H1 (cell line): ENCODE measurements around the gene RNU1-4. TPM values are rescaled to one million over a fixed set of nuclear protein-coding genes. Genes with fewer than 3 reads are reported as not detected.
"Not testable (repeated sequence)": the region's sequence is repeated elsewhere in the genome, so short reads cannot be mapped to it uniquely, and the experiment has no call there.

Experiments used
- CTCF ChIA-PET: fragments of 300-600 bp; sonication (Branson Sonifier 250); formaldehyde crosslinking; loops from one replicate; lab custom pipeline; 2021; ENCODE audit not compliant: partially characterized antibody; lab: Charles Lee
- POLR2A ChIA-PET: fragments of 300-600 bp; sonication (Branson Sonifier 250); formaldehyde crosslinking; loops from one replicate; lab custom pipeline; 2021; ENCODE audit warnings: inconsistent platforms; ENCODE audit not compliant: partially characterized antibody; lab: Charles Lee
- DNase-seq, 2 experiments: peaks; one replicate each; pipeline versions ENCODE4 v3.0.0 to v3.0.0-alpha.2; 2010 to 2022; ENCODE audit warnings: low spot score in 2 of 2, low read depth in 1 of 2, mixed read lengths in 1 of 2
- FAIRE-seq: peaks from 2 replicates; lab custom pipeline; 2011; peaks lifted over from hg19 to GRCh38; lab: Jason Lieb, UNC
- H2AFZ ChIP-seq: 2 replicates; pipeline ENCODE4 v1.8.1; 2012; ENCODE audit warnings: low read length, inconsistent platforms
- H2AK5ac ChIP-seq: 2 replicates; pipeline ENCODE4 v1.6.1; 2013; ENCODE audit warnings: low read depth, low read length
- H2BK120ac ChIP-seq: replicated peaks from 2 replicates; pipeline ENCODE3; 2013; ENCODE audit warnings: low read depth, low read length, inconsistent platforms
- H2BK12ac ChIP-seq: 2 replicates; pipeline ENCODE4 v1.6.1; 2013; ENCODE audit warnings: low read depth, low read length
- H2BK15ac ChIP-seq: 2 replicates; pipeline ENCODE4 v1.6.1; 2013; ENCODE audit warnings: low read length
- H2BK20ac ChIP-seq: 2 replicates; pipeline ENCODE4 v1.6.1; 2013; ENCODE audit warnings: low read length
- H2BK5ac ChIP-seq: 2 replicates; pipeline ENCODE4 v1.6.1; 2013; ENCODE audit warnings: low read depth, low read length
- H3K14ac ChIP-seq: 2 replicates; pipeline ENCODE4 v1.6.1; 2013; ENCODE audit warnings: inconsistent platforms; ENCODE audit not compliant: insufficient read length
- H3K18ac ChIP-seq: 2 replicates; pipeline ENCODE4 v1.6.1; 2013; ENCODE audit warnings: low read length; ENCODE audit errors: extremely low read depth
- H3K23ac ChIP-seq: 2 replicates; pipeline ENCODE4 v1.6.1; 2013; ENCODE audit warnings: inconsistent platforms; ENCODE audit not compliant: insufficient read length
- H3K23me2 ChIP-seq: 2 replicates; pipeline ENCODE4 v1.6.1; 2013; ENCODE audit warnings: low read depth, low read length
- H3K27ac ChIP-seq: 2 replicates; pipeline ENCODE4 v1.6.1; 2011; ENCODE audit warnings: low read depth, low read length, inconsistent platforms
- H3K27me3 ChIP-seq, 4 experiments: replicated peaks in 1 of 4; 1 replicate in 1 of 4; 2 replicates in 3 of 4; pipeline versions ENCODE4 v1.6.1 to v1.8.1; 2011 to 2013; ENCODE audit warnings: low read length in 3 of 4, mild to moderate bottlenecking in 3 of 4, inconsistent platforms in 2 of 4, mixed read lengths in 2 of 4, moderate library complexity in 1 of 4; ENCODE audit not compliant: control insufficient read depth in 3 of 4, insufficient read depth in 3 of 4; ENCODE audit errors: extremely low read depth in 1 of 4
- H3K36me3 ChIP-seq, 4 experiments: 2 replicates each; pipeline versions ENCODE4 v1.6.1 to v1.8.1; 2011 to 2013; ENCODE audit warnings: mild to moderate bottlenecking in 4 of 4, low read length in 3 of 4, moderate library complexity in 2 of 4, control low read depth in 1 of 4, inconsistent platforms in 1 of 4; ENCODE audit not compliant: insufficient read depth in 4 of 4, control insufficient read depth in 2 of 4
- H3K4ac ChIP-seq: replicated peaks from 2 replicates; pipeline ENCODE3; 2013; ENCODE audit warnings: low read length, low read depth, mixed read lengths, inconsistent platforms; ENCODE audit not compliant: insufficient read length
- H3K4me1 ChIP-seq, 4 experiments: replicated peaks in 1 of 4; 1 replicate in 1 of 4; 2 replicates in 3 of 4; pipeline versions ENCODE4 v1.6.1 to v1.8.1; 2011 to 2013; ENCODE audit warnings: low read length in 3 of 4, inconsistent platforms in 2 of 4, mixed read lengths in 1 of 4; ENCODE audit not compliant: insufficient read depth in 4 of 4, control insufficient read depth in 3 of 4
- H3K4me2 ChIP-seq, 2 experiments: 2 replicates each; pipeline versions ENCODE4 v1.6.1 to v1.8.1; 2011 to 2013; ENCODE audit warnings: low read depth in 2 of 2, low read length in 2 of 2, control low read depth in 1 of 2, inconsistent platforms in 1 of 2, mild to moderate bottlenecking in 1 of 2; ENCODE audit not compliant: insufficient read depth in 1 of 2
- H3K4me3 ChIP-seq, 4 experiments: fragments of 200-600, 300-600 bp in 1 of 4; sonication (generic), shearing (Covaris generic), sonication (Bioruptor Twin) in 1 of 4; 2 replicates each; pipeline versions ENCODE4 v1.5.1 to v1.8.1; 2011 to 2016; ENCODE audit warnings: low read length in 4 of 4, low read depth in 3 of 4, control low read depth in 2 of 4, inconsistent platforms in 2 of 4, mild to moderate bottlenecking in 2 of 4, mixed read lengths in 1 of 4, moderate library complexity in 1 of 4; ENCODE audit not compliant: insufficient read depth in 2 of 4; ENCODE audit errors: extremely low read depth in 1 of 4
- H3K56ac ChIP-seq: replicated peaks from 2 replicates; pipeline ENCODE3; 2013; ENCODE audit warnings: low read depth, mild to moderate bottlenecking, mixed read lengths, low read length, inconsistent platforms; ENCODE audit not compliant: insufficient read length
- H3K79me1 ChIP-seq: 2 replicates; pipeline ENCODE4 v1.6.1; 2013; ENCODE audit warnings: low read depth, low read length, control low read depth
- H3K79me2 ChIP-seq, 2 experiments: 2 replicates each; pipeline versions ENCODE4 v1.6.1 to v1.8.1; 2012 to 2013; ENCODE audit warnings: low read length in 2 of 2, mild to moderate bottlenecking in 2 of 2, inconsistent platforms in 1 of 2; ENCODE audit not compliant: insufficient read depth in 2 of 2, control insufficient read depth in 1 of 2
- H3K9ac ChIP-seq, 4 experiments: replicated peaks in 1 of 4; 1 replicate in 1 of 4; 2 replicates in 3 of 4; pipeline versions ENCODE4 v1.6.1 to v1.8.1; 2011 to 2013; ENCODE audit warnings: low read depth in 3 of 4, low read length in 3 of 4, control low read depth in 2 of 4, mild to moderate bottlenecking in 2 of 4, moderate library complexity in 2 of 4, inconsistent platforms in 1 of 4; ENCODE audit errors: extremely low read depth in 1 of 4
- H3K9me3 ChIP-seq, 2 experiments: 2 replicates each; pipeline versions ENCODE4 v1.6.1 to v1.8.1; 2012 to 2013; ENCODE audit warnings: mild to moderate bottlenecking in 2 of 2, moderate library complexity in 2 of 2, control low read depth in 1 of 2, inconsistent platforms in 1 of 2, low read depth in 1 of 2, low read length in 1 of 2, mixed read lengths in 1 of 2; ENCODE audit not compliant: insufficient read depth in 2 of 2
- H4K20me1 ChIP-seq, 2 experiments: replicated peaks in 1 of 2; 2 replicates each; pipeline versions ENCODE3 to v1.8.1; 2011 to 2013; ENCODE audit warnings: inconsistent platforms in 2 of 2, low read length in 2 of 2, mild to moderate bottlenecking in 1 of 2; ENCODE audit not compliant: insufficient read depth in 2 of 2, control insufficient read depth in 1 of 2
- H4K5ac ChIP-seq: 2 replicates; pipeline ENCODE4 v1.6.1; 2013; ENCODE audit warnings: low read length, low read depth, mixed read lengths, inconsistent platforms; ENCODE audit not compliant: insufficient read length
- H4K8ac ChIP-seq: 2 replicates; pipeline ENCODE4 v1.8.0; 2013; ENCODE audit warnings: mild to moderate bottlenecking, moderate library complexity, low read length, inconsistent platforms; ENCODE audit not compliant: insufficient read depth; ENCODE audit errors: extremely low read depth
- H4K91ac ChIP-seq: replicated peaks from 2 replicates; pipeline ENCODE3; 2013; ENCODE audit warnings: low read length, mixed read lengths, inconsistent platforms; ENCODE audit not compliant: insufficient read length
- WGBS, 2 experiments: shearing (Covaris generic) in 1 of 2; methylation state at CpG; one replicate each; pipeline versions ENCODE4 v1.1.6 to v1.1.7; 2013 to 2015; ENCODE audit warnings: low lambda C conversion rate in 2 of 2, mixed read lengths in 2 of 2, inconsistent platforms in 1 of 2, low coverage in 1 of 2, missing lambda C conversion rate in 1 of 2; ENCODE audit not compliant: insufficient replicate concordance in 2 of 2, insufficient coverage in 1 of 2, insufficient read length in 1 of 2; ENCODE audit errors: extremely low coverage in 1 of 2, missing lambda C conversion rate in 1 of 2; 5-methylcytosine and 5-hydroxymethylcytosine counted together
- polyA plus RNA-seq, 7 experiments: library from polyadenylated mRNA; depleted of rRNA in 3 of 7; stranded (reverse) in 5 of 7; unstranded in 2 of 7; fragments of >200 nt in 5 of 7; fragments of 200-250 nt in 2 of 7; gene quantifications; 1 replicate in 5 of 7; 2 replicates in 1 of 7; 4 replicates in 1 of 7; pipeline versions ENCODE4 v1.2.1 to v1.2.3, GENCODE V29; 2011 to 2013; ENCODE audit warnings: missing spikeins in 2 of 7, mixed read lengths in 2 of 7
- total RNA-seq: library from RNA; stranded (reverse); fragmentation: NEBNext Ultra II Directional; extraction: Animal tissue kit (Norgen Biotek cat#: 25700); gene quantifications from 2 replicates; pipeline ENCODE4 v1.2.1, GENCODE V29; 2021

Gene RNU1-4
- total and polyA plus RNA-seq, 2 of the 8 experiments (the other 6 are each of a cell fraction or from before 2014, with no cell fraction given) = 145 to 1,303 TPM

GRCh38 chr1:16781033-16781432, 40.7 kb downstream of the RNU1-4 start:
- WGBS, 2 experiments = no CpG with 5 or more reads among the region's 2 CpGs
- not testable (repeated sequence) for FAIRE-seq, H2AFZ ChIP-seq

DNA sequence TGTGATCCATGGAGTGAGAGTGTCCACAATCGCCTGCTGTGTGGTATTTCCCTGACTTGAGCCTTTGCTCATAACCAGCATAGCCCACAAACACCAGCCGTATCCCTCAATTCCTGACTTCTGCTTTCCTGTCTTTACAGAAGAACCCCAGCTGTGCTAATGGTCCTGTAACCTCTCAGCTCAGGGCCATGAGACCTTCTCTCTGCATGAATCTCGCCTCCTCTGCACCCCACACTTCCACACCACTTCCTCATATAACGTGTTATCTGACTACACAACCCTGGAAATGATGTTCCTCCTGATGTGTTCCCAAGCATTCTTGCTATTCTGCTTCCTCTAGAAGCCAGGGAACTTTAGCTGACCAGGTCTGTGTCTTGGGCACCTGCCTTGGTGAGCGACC, 41.3 kb downstream of the RNU1-4 start:
- H3K23me2 ChIP-seq, H2BK20ac ChIP-seq, H3K4me3 ChIP-seq, H3K14ac ChIP-seq, H3K4me1 ChIP-seq, H2BK5ac ChIP-seq, H4K8ac ChIP-seq, H3K36me3 ChIP-seq, H3K23ac ChIP-seq, H2AFZ ChIP-seq, H2BK15ac ChIP-seq, H3K56ac ChIP-seq, DNase-seq, FAIRE-seq, H3K79me1 ChIP-seq, H3K18ac ChIP-seq, H4K20me1 ChIP-seq, H3K79me2 ChIP-seq, H3K27ac ChIP-seq, CTCF ChIA-PET, H4K5ac ChIP-seq, POLR2A ChIA-PET, H3K4ac ChIP-seq, H2BK120ac ChIP-seq, H3K4me2 ChIP-seq, H3K27me3 ChIP-seq, H2BK12ac ChIP-seq, H3K9me3 ChIP-seq, H3K9ac ChIP-seq, H2AK5ac ChIP-seq, H4K91ac ChIP-seq: not testable (repeated sequence)
- 87% methylated on average over 3 of the region's 5 CpGs; no CpG with 5 or more reads in 1 of the 2 experiments for WGBS, 2 experiments

More at GRCh38 chr1:16781033-16781432, 40.7 kb downstream of the RNU1-4 start:
- H2BK5ac ChIP-seq, H4K20me1 ChIP-seq, H3K27me3 ChIP-seq, H2BK15ac ChIP-seq, H4K5ac ChIP-seq, H3K4me3 ChIP-seq, H2BK120ac ChIP-seq, H3K27ac ChIP-seq, H3K79me2 ChIP-seq, H3K4me1 ChIP-seq, H3K4me2 ChIP-seq, H2BK12ac ChIP-seq, H3K9ac ChIP-seq, H3K18ac ChIP-seq, H3K9me3 ChIP-seq, H3K79me1 ChIP-seq, H3K36me3 ChIP-seq, H2AK5ac ChIP-seq, H3K56ac ChIP-seq, CTCF ChIA-PET, DNase-seq, H4K8ac ChIP-seq, H3K14ac ChIP-seq, H3K23me2 ChIP-seq, POLR2A ChIA-PET, H2BK20ac ChIP-seq, H4K91ac ChIP-seq, H3K23ac ChIP-seq, H3K4ac ChIP-seq: not testable (repeated sequence)
